Loucy (cell line): ENCODE measurements around the gene TM9SF1.

Experiments
- H2AFZ ChIP-seq: fragments of 200-600 bp; sonication (generic); 2 replicates; pipeline ENCODE4 v1.6.0; 2016; ENCODE audit warnings: antibody characterized with exemption, mild to moderate bottlenecking, low read length, moderate library complexity
- H3F3A ChIP-seq: fragments of 200-600 bp; 2 replicates; pipeline ENCODE4 v1.6.0; 2016; ENCODE audit warnings: antibody characterized with exemption, low read depth, mild to moderate bottlenecking
- H3K27me3 ChIP-seq: fragments of 200-600 bp; sonication (generic); 2 replicates; pipeline ENCODE4 v1.6.1; 2014; ENCODE audit warnings: low read length, mild to moderate bottlenecking; ENCODE audit not compliant: insufficient read depth, poor library complexity, severe bottlenecking
- H3K36me3 ChIP-seq: fragments of 200-600 bp; sonication (generic); 2 replicates; pipeline ENCODE4 v1.6.1; 2016; ENCODE audit warnings: low read length; ENCODE audit not compliant: insufficient read depth
- H3K4me1 ChIP-seq: fragments of 200-600 bp; sonication (generic); 2 replicates; pipeline ENCODE4 v1.5.1; 2014; ENCODE audit warnings: low read length, mild to moderate bottlenecking; ENCODE audit not compliant: insufficient read depth, poor library complexity, severe bottlenecking
- H3K4me2 ChIP-seq: fragments of 200-600 bp; sonication (generic); 2 replicates; pipeline ENCODE4 v1.6.0; 2014; ENCODE audit warnings: antibody characterized with exemption, low read length, low read depth, mild to moderate bottlenecking; ENCODE audit not compliant: poor library complexity, severe bottlenecking
- H3K4me3 ChIP-seq: fragments of 200-600 bp; sonication (generic); 2 replicates; pipeline ENCODE4 v1.5.1; 2014; ENCODE audit warnings: low read length, mild to moderate bottlenecking, mixed read lengths; ENCODE audit not compliant: poor library complexity, severe bottlenecking
- H3K79me2 ChIP-seq: fragments of 200-600 bp; sonication (generic); 2 replicates; pipeline ENCODE4 v1.6.1; 2014; ENCODE audit warnings: low read length; ENCODE audit not compliant: insufficient read depth
- H3K9ac ChIP-seq: fragments of 200-600 bp; sonication (generic); 2 replicates; pipeline ENCODE4 v1.6.0; 2014; ENCODE audit warnings: mild to moderate bottlenecking, low read depth, low read length, moderate library complexity; ENCODE audit not compliant: poor library complexity, severe bottlenecking
- H3K9me2 ChIP-seq: fragments of 200-600 bp; sonication (generic); replicated peaks from 2 replicates; pipeline ENCODE4 v1.6.1; 2016; ENCODE audit warnings: low read depth, low read length, mixed read lengths
- H3K9me3 ChIP-seq: fragments of 200-600 bp; sonication (generic); 2 replicates; pipeline ENCODE4 v1.6.1; 2014; ENCODE audit warnings: mild to moderate bottlenecking, antibody characterized with exemption, low read length, low read depth; ENCODE audit not compliant: insufficient read depth
- H4K20me1 ChIP-seq: fragments of 200-600 bp; sonication (generic); 2 replicates; pipeline ENCODE4 v1.6.0; 2014; ENCODE audit warnings: antibody characterized with exemption, low read length, mild to moderate bottlenecking; ENCODE audit not compliant: insufficient read depth, poor library complexity, severe bottlenecking
- CTCF ChIP-seq: fragments of 200-600 bp; sonication (generic); conservative IDR thresholded peaks from 2 replicates; pipeline ENCODE4 v1.5.1; 2014; ENCODE audit warnings: mild to moderate bottlenecking, antibody characterized with exemption, low read length
- EZH2phosphoT487 ChIP-seq: fragments of 200-600 bp; IDR thresholded peaks from 2 replicates; pipeline ENCODE4 v1.6.1; 2018; ENCODE audit warnings: antibody characterized with exemption, mild to moderate bottlenecking, moderate library complexity, borderline replicate concordance

The TM9SF1 gene

GRCh38 chr14:24155100-24155499 lies 40.1 kb downstream of the TM9SF1 start:
- peaks cover under 1% of the 10 kb centered on the region for H4K20me1 ChIP-seq
- H3K36me3 ChIP-seq: peaks cover 50% of the 10 kb centered on the region; the same call in 1 of the 2 replicates
- no peaks in the 10 kb centered on the region for H3K27me3 ChIP-seq
- H2AFZ ChIP-seq: no peak overlapping the region
- no peak overlapping the region for H3K4me2 ChIP-seq
- TF ChIP-seq EZH2phosphoT487 (no peak), CTCF (no peak)
- H3K4me3 ChIP-seq: no peak overlapping the region
- H3K9me3 ChIP-seq: no peaks in the 10 kb centered on the region
- no peaks in the 10 kb centered on the region for H3K4me1 ChIP-seq
- peaks cover 12% of the 10 kb centered on the region; the same call in 1 of the 2 replicates for H3K79me2 ChIP-seq
- no peaks in the 10 kb centered on the region for H3K9me2 ChIP-seq
- no peaks in the 10 kb centered on the region for H3F3A ChIP-seq
- no peak overlapping the region for H3K9ac ChIP-seq

GRCh38 chr14:24151404-24152080 lies 43.7 kb downstream of the TM9SF1 start:
- TF ChIP-seq EZH2phosphoT487 (no peak), CTCF (no peak)

DNA sequence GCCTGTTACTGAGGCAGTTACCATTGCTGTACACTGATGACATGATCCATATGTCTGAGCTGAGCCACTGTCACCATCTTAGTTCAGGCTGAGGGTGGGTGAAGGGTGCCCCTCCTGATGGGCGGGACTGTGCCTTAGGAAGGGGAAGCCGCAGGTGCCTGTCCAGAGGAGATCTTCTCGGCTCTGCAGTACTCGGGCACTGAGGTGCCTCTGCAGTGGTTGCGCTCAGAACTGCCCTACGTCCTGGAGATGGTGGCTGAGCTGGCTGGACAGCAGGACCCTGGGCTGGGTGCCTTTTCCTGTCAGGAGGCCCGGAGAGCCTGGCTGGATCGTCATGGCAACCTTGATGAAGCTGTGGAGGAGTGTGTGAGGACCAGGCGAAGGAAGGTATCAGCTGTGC lies 44.2 kb downstream of the TM9SF1 start:
- TF ChIP-seq EZH2phosphoT487: no peak
- TF ChIP-seq CTCF: no peak
- H3K9me2 ChIP-seq: no peaks in the 10 kb centered on the region
- H3K27me3 ChIP-seq: no peaks in the 10 kb centered on the region
- peaks cover 15% of the 10 kb centered on the region for H3K4me1 ChIP-seq
- H2AFZ ChIP-seq: no peak overlapping the region
- H3K4me2 ChIP-seq: no peak overlapping the region
- H3K36me3 ChIP-seq: peaks cover 42% of the 10 kb centered on the region; the same call in 1 of the 2 replicates
- no peak overlapping the region for H3K4me3 ChIP-seq
- peaks cover 22% of the 10 kb centered on the region for H4K20me1 ChIP-seq
- H3K9me3 ChIP-seq: no peaks in the 10 kb centered on the region
- H3F3A ChIP-seq: 0 out of 2 replicates have a peak, but pooled peaks cover 2% of the 10 kb centered on the region
- no peak overlapping the region for H3K9ac ChIP-seq
- H3K79me2 ChIP-seq: peaks cover 44% of the 10 kb centered on the region

More at GRCh38 chr14:24151404-24152080, 43.7 kb downstream of the TM9SF1 start:
- no peak overlapping the region for H3K4me2 ChIP-seq
- H4K20me1 ChIP-seq: peaks cover 21% of the 10 kb centered on the region
- H3K9ac ChIP-seq: no peak overlapping the region
- H3K27me3 ChIP-seq: no peaks in the 10 kb centered on the region
- no peak overlapping the region for H2AFZ ChIP-seq
- H3K4me3 ChIP-seq: no peak overlapping the region
- no peaks in the 10 kb centered on the region for H3K9me2 ChIP-seq
- 0 out of 2 replicates have a peak, but pooled peaks cover 2% of the 10 kb centered on the region for H3F3A ChIP-seq
- no peaks in the 10 kb centered on the region for H3K9me3 ChIP-seq
- H3K4me1 ChIP-seq: peaks cover 12% of the 10 kb centered on the region
- peaks cover 43% of the 10 kb centered on the region; the same call in 1 of the 2 replicates for H3K36me3 ChIP-seq
- H3K79me2 ChIP-seq: peaks cover 40% of the 10 kb centered on the region
